HEK293T (cell line): Measurements from ENCODE around the gene SRP14.

Experiments used
- CTCF ChIA-PET: fragments of 350-600 bp; formaldehyde crosslinking; extraction: SDS; loops from one replicate; lab custom pipeline; 2021; ENCODE audit warnings: antibody characterized with exemption, inconsistent platforms; lab: Yijun Ruan, JAX
- POLR2A ChIA-PET: fragments of 350-600 bp; formaldehyde crosslinking; extraction: SDS; loops from one replicate; lab custom pipeline; 2020; ENCODE audit warnings: antibody characterized with exemption, inconsistent platforms; lab: Yijun Ruan, JAX
- DNase-seq: peaks from one replicate; pipeline ENCODE4 v3.0.0; 2012; ENCODE audit warnings: mixed read lengths; ENCODE audit errors: extremely low spot score
- ARNT ChIP-seq: fragments of 450-650 bp; IDR thresholded peaks from 2 replicates; pipeline ENCODE4 v1.6.1; 2017; ENCODE audit warnings: mild to moderate bottlenecking
- BHLHE40 ChIP-seq: fragments of 450-650 bp; IDR thresholded peaks from 2 replicates; pipeline ENCODE4 v1.6.1; 2016; ENCODE audit warnings: mild to moderate bottlenecking, moderate library complexity, borderline replicate concordance
- CTBP1 ChIP-seq: fragments of 450-650 bp; IDR thresholded peaks from 2 replicates; pipeline ENCODE4 v1.6.1; 2016; ENCODE audit warnings: borderline replicate concordance
- ELF4 ChIP-seq: fragments of 450-650 bp; IDR thresholded peaks from 2 replicates; pipeline ENCODE4 v1.6.1; 2017; ENCODE audit warnings: antibody characterized with exemption
- FOXA1 ChIP-seq: fragments of 450-650 bp; IDR thresholded peaks from 2 replicates; pipeline ENCODE4 v1.6.1; 2016; ENCODE audit warnings: mild to moderate bottlenecking
- FOXK2 ChIP-seq: fragments of 450-650 bp; IDR thresholded peaks from 2 replicates; pipeline ENCODE4 v1.6.1; 2016; ENCODE audit warnings: mild to moderate bottlenecking
- FOXM1 ChIP-seq: fragments of 450-650 bp; IDR thresholded peaks from 2 replicates; pipeline ENCODE4 v1.6.1; 2017; ENCODE audit warnings: mild to moderate bottlenecking, borderline replicate concordance
- HDGF ChIP-seq: fragments of 450-650 bp; IDR thresholded peaks from 2 replicates; pipeline ENCODE4 v1.6.1; 2017; ENCODE audit warnings: antibody characterized with exemption, borderline replicate concordance
- L3MBTL2 ChIP-seq: fragments of 450-650 bp; conservative IDR thresholded peaks from 2 replicates; pipeline ENCODE4 v1.6.1; 2016; ENCODE audit warnings: mild to moderate bottlenecking
- LEF1 ChIP-seq: fragments of 450-650 bp; IDR thresholded peaks from 2 replicates; pipeline ENCODE4 v1.6.1; 2017; ENCODE audit warnings: mild to moderate bottlenecking, borderline replicate concordance
- NFRKB ChIP-seq: fragments of 450-650 bp; IDR thresholded peaks from 2 replicates; pipeline ENCODE4 v1.6.1; 2016; ENCODE audit warnings: mild to moderate bottlenecking, moderate library complexity
- SP1 ChIP-seq: fragments of 450-650 bp; IDR thresholded peaks from 2 replicates; pipeline ENCODE4 v1.6.1; 2017
- SUZ12 ChIP-seq: fragments of 450-650 bp; IDR thresholded peaks from 2 replicates; pipeline ENCODE4 v1.6.1; 2016; ENCODE audit warnings: mild to moderate bottlenecking
- TARDBP ChIP-seq: fragments of 450-650 bp; IDR thresholded peaks from 2 replicates; pipeline ENCODE4 v1.6.1; 2016
- ZNF384 ChIP-seq: fragments of 450-650 bp; IDR thresholded peaks from 2 replicates; pipeline ENCODE4 v1.6.1; 2016
- TF ChIP-seq, protein P1 (sequence below): fragments of 450-650 bp; IDR thresholded peaks from 2 replicates; pipeline ENCODE4 v1.6.1; 2016

The SRP14 gene

DNA sequence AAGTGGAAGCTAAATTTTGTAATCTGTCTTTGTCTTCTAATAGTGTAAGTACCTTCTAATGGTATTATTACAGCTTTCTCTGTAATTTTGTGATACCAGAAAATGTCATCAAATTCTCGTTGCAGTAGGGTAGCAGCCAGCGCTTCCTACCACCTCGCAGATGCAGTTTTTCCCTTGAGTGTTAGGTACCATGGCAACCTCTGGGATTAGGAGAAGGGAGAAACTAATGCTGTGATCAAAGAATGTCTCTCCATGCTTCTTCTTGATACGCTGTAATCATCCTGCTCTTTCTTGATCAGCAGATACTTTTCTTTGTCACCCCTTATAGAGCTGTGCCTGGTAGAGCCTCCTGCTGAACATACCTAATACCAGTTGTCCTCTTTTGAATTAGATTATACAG is 27.7 kb downstream of the SRP14 start:
- ChIA-PET POLR2A (no interaction called here), CTCF (no interaction called here)
- no peak for DNase-seq
- TF ChIP-seq CTBP1 (no peak), FOXA1 (no peak), ZNF384 (no peak), ELF4 (no peak)

DNA sequence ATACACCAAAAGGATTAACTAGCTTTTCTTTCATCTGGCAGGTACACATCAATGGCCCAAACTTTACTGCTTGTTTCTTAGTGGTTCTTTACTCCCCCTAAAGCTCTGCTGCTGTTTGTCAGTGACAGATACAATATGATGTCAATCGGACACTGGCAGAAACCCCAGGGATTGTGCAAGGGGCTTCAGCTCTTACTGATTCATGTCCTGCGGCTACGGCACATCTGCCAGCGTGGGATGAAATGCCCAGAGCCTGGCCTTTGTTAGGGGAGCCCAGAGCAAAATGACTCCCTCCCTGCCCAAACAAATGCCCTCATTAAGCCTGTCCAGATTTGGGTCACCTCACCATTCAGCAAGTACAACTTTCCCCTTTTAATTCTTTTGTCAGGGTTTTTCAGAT is 28.3 kb downstream of the SRP14 start:
- TF ChIP-seq FOXK2: no peak
- TF ChIP-seq FOXM1: no peak
- no peak for TF ChIP-seq L3MBTL2
- TF ChIP-seq, protein P1, sequence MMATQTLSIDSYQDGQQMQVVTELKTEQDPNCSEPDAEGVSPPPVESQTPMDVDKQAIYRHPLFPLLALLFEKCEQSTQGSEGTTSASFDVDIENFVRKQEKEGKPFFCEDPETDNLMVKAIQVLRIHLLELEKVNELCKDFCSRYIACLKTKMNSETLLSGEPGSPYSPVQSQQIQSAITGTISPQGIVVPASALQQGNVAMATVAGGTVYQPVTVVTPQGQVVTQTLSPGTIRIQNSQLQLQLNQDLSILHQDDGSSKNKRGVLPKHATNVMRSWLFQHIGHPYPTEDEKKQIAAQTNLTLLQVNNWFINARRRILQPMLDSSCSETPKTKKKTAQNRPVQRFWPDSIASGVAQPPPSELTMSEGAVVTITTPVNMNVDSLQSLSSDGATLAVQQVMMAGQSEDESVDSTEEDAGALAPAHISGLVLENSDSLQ: no peak
- TF ChIP-seq HDGF: no peak
- CTCF ChIA-PET: no interaction called here
- DNase-seq: no peak
- POLR2A ChIA-PET: no interaction called here

DNA sequence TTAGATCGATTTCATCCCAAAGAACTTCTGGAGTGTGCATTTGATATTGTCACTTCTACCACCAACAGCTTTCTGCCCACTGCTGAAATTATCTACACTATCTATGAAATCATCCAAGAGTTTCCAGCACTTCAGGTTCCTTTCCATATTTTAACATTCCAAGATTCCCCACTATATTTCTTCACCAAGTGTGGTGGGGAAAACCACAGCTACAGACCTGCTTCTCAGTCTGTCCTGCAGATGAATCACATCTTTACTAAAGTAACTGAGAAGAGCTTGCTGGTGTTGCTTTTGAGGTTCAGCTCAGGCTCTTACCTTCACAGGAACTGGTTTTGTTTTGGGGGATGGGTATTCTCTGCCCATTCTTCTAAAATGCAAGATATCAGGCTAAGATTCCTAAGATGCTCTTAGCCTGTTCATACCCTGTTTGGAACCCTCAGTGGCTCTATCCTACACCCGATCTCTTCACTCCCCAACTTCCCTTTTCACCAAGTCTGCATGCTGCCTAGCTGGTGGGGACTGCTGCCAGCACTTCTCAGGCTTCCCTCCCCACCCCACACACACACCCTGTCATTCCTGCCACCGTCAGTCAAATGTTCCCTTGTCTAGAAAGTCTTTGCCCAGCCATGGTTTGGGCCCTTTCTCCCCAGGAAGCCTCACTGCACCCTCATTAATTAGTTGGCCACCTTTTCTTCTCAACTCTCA is 30.8 kb downstream of the SRP14 start:
- DNase-seq: no peak
- ChIA-PET CTCF (no interaction called here), POLR2A (no interaction called here)
- TF ChIP-seq LEF1 (no peak), ELF4 (no peak), FOXA1 (no peak)

- no peak for DNase-seq
- ChIA-PET POLR2A (no interaction called here), CTCF (no interaction called here)
- TF ChIP-seq BHLHE40: no peak
- TF ChIP-seq CTBP1: no peak
- TF ChIP-seq LEF1: no peak
- no peak for TF ChIP-seq SP1
- TF ChIP-seq HDGF: no peak
- TF ChIP-seq ZNF384: no peak
- TF ChIP-seq, protein P1: no peak
These were observed 32.3 kb downstream of the SRP14 start for GRCh38 chr15:40006646-40007045.

- ChIA-PET CTCF (no interaction called here), POLR2A (no interaction called here)
- TF ChIP-seq NFRKB: no peak
- TF ChIP-seq ELF4: no peak
- TF ChIP-seq FOXM1: no peak
- TF ChIP-seq SUZ12: no peak
- TF ChIP-seq FOXK2: no peak
- DNase-seq: no peak
These were observed 33.0 kb downstream of the SRP14 start for GRCh38 chr15:40006003-40006402.

- TF ChIP-seq FOXA1 (no peak), NFRKB (no peak), FOXK2 (no peak), HDGF (no peak), SP1 (no peak), SUZ12 (no peak), L3MBTL2 (no peak), ZNF384 (no peak), BHLHE40 (no peak), FOXM1 (no peak), LEF1 (no peak), TARDBP (no peak), ARNT (no peak), ELF4 (no peak), CTBP1 (no peak)
- TF ChIP-seq, protein P1: no peak
- ChIA-PET CTCF (no interaction called here), POLR2A (no interaction called here)
- DNase-seq: no peak
These were observed 35.7 kb downstream of the SRP14 start for GRCh38 chr15:40003116-40003916.

DNA sequence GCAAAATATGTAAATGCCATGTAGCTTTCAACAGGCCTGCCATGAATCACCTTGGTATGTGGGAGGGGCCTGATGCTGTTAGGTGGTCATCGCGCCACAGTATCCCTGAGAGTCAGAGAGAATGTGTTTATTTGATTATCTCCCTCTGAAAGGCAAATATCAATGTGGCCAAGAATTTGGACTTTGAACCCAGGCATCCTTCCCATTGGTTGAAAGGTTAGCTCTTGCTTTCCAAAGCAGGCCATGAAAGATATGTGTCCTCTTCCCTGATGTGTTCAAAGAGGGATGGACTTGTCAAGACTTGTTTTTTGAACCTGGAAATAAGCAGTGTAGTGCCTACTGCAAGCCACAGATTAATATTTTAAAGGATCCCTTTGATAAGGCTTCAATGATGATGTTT is 36.7 kb downstream of the SRP14 start:
- CTCF ChIA-PET: no interaction called here
- POLR2A ChIA-PET: no interaction called here
- DNase-seq: no peak
- TF ChIP-seq ARNT: no peak
- no peak for TF ChIP-seq ZNF384
- no peak for TF ChIP-seq FOXM1
